GM04503 (cell line): ENCODE results near the gene C9orf50.

ENCODE experiments used
- DNase-seq: peaks from one replicate; pipeline ENCODE4 v3.0.0-alpha.2; 2012; ENCODE audit warnings: low read depth

Gene C9orf50

DNA sequence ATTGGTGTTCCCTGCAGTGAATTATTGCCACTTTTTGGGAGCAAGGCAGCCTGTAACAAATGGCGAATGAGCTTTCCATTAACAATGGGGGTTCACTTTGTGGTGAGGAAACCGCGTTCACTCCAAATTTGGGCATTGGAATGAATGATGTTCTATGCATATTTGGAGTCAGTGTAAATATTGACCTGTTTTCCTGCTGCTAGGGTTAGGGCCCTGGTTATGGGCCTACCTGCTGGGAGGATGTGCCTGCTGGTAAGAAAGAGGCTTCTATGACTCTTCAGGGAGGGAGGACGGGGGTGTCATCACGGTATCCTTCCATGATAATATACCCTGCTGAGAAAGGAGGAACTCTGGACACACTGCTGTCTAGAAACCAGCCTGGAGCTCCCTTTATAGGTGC is 29.0 kb downstream of the C9orf50 start:
- DNase-seq = no peak

- no peak for DNase-seq
Measured at GRCh38 chr9:129590466-129590865, 30.4 kb downstream of the C9orf50 start.

GRCh38 chr9:129587487-129588262 is 33.2 kb downstream of the C9orf50 start:
- DNase-seq = no peak

- no peak for DNase-seq
Measured at GRCh38 chr9:129586685-129587084, 34.2 kb downstream of the C9orf50 start.

GRCh38 chr9:129586245-129586644 is 34.7 kb downstream of the C9orf50 start:
- no peak for DNase-seq

GRCh38 chr9:129585352-129585751 is 35.5 kb downstream of the C9orf50 start:
- DNase-seq = no peak

- DNase-seq = peak; percentile 40
Measured at GRCh38 chr9:129584136-129584535, 36.8 kb downstream of the C9orf50 start.

GRCh38 chr9:129583308-129584038 is 37.4 kb downstream of the C9orf50 start:
- no peak for DNase-seq

DNA sequence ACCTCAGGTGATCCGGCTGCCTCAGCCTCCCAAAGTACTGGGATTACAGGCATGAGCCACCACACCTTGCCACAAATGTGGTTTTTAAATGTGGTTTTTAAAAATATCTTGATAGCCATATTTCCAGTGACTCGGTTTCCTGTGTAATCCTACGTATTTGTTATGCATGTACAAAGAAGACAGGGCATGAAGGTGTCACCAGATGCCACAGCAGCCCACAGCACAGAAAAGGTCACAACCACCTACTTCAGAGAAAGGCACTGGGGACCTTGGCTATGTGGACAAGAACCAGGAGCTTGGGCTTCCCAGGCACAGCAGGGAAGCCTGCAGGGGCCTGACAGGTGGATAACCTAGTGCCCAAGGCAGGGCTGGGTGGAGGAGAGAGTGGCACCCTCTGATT is 38.0 kb downstream of the C9orf50 start:
- DNase-seq = no peak

- DNase-seq = no peak
Measured at GRCh38 chr9:129581505-129582189, 39.3 kb downstream of the C9orf50 start.

- no peak for DNase-seq
Measured at GRCh38 chr9:129580211-129580915, 40.5 kb downstream of the C9orf50 start.

- DNase-seq = no peak
Measured at GRCh38 chr9:129579294-129579693, 41.6 kb downstream of the C9orf50 start.

GRCh38 chr9:129576546-129577543 is 44.1 kb downstream of the C9orf50 start:
- no peak for DNase-seq

- DNase-seq = no peak
Measured at GRCh38 chr9:129575818-129576217, 45.1 kb downstream of the C9orf50 start.

GRCh38 chr9:129574911-129575585 is 45.9 kb downstream of the C9orf50 start:
- peak; percentile 44 for DNase-seq

GRCh38 chr9:129573977-129574376 is 46.9 kb downstream of the C9orf50 start:
- DNase-seq = no peak

DNA sequence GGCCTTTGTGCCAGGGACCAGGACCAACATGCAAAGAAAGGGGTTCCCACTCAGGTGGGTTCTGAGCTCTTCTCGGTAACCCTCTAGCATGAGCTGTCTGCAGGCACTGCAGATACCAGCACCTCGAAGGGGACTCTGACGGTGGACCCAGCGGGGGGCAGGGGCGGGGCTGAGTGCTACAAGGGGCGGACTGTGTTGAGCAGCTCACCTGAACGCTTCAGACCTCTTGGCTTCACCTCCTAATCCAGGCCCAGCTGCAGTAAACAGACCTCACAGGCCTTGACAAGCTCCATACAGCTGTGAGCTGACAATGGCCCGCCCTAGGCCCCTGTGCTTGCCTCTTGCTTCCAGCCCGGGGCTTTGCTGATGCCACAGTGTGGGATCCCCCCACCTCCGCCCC is 48.4 kb downstream of the C9orf50 start:
- DNase-seq = no peak

- no peak for DNase-seq
Measured at GRCh38 chr9:129572052-129572425, 48.9 kb downstream of the C9orf50 start.

DNA sequence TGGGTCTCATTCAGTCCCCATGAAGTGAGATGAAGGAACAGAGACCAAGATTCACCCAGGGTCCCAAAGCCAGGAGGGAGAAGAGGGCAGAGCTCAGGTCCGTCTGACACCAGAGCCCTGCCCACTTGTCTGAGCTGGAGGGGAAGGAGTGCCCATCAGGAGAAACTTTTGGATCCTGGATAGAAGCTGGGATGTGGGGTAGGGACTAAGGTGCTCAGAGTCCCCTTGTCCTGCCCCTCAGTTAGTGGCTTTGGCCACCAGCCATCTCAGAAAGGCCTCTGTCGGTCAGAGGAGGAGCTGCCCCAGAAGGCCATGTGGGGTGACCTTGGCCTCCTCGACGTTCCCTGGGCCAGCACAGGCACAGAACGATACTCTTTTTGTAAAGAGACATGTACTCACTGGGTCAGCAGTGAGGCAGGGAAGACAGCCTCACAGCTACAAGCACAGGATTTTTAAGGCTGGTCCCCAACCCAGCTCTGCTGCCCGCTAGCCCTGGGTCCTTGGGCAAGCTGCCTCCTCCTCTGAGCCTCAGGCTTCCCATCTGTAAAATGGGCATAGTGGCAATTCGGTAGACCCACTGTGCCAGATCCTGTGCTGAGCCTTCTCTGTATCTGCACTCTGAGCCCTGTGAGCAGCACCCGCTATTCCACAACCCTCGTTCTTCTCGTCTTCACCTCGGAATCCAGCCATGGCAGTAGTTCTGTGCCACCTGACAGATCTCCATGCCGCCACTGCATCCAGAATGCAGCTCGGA is 49.4 kb downstream of the C9orf50 start:
- no peak for DNase-seq
